A549 (cell line): Measurements from ENCODE around the gene DCLK3. TPM values are rescaled to one million over a fixed set of nuclear protein-coding genes. Genes with fewer than 3 reads are reported as not detected.

ENCODE experiments used
- ATAC-seq, 2 experiments: fragments of 200-7000 bp in 1 of 2; fragments of >200 bp in 1 of 2; cut with Nextera tagmentation in 1 of 2; cut with Tn5 transposase in 1 of 2; 3 replicates each; pipeline versions ENCODE4 v1.8.0 to v1.9.1; 2018 to 2020; ENCODE audit warnings: mild to moderate bottlenecking in 1 of 2, moderate library complexity in 1 of 2
- CTCF ChIA-PET: fragments of 300-600 bp; sonication (Branson Sonifier 250); formaldehyde crosslinking; extraction: SDS; loops from one replicate; lab custom pipeline; 2021; ENCODE audit warnings: antibody characterized with exemption, inconsistent platforms; lab: Yijun Ruan, JAX
- POLR2A ChIA-PET: fragments of 350-600 bp; formaldehyde crosslinking; extraction: SDS; loops from one replicate; lab custom pipeline; 2021; ENCODE audit warnings: antibody characterized with exemption, inconsistent platforms; lab: Yijun Ruan, JAX
- DNase-seq, 2 experiments: peaks; one replicate each; pipeline versions ENCODE4 v3.0.0 to v3.0.0-alpha.2; 2011 to 2016; ENCODE audit warnings: low read depth in 1 of 2, low spot score in 1 of 2
- FAIRE-seq: peaks from 2 replicates; lab custom pipeline; 2011; peaks lifted over from hg19 to GRCh38; lab: Jason Lieb, UNC
- H3K27ac ChIP-seq, 2 experiments: fragments of >200 bp; sonication (Bioruptor Twin); formaldehyde crosslinking; 3 replicates each; pipeline ENCODE4 v1.5.1; 2016 to 2017
- H3K4me1 ChIP-seq: fragments of >200 bp; sonication (Bioruptor Twin); formaldehyde crosslinking; 3 replicates; pipeline ENCODE4 v1.6.1; 2016
- H3K4me2 ChIP-seq: fragments of >200 bp; sonication (Bioruptor Twin); formaldehyde crosslinking; 3 replicates; pipeline ENCODE4 v1.6.1; 2016
- H3K4me3 ChIP-seq: fragments of >200 bp; sonication (Bioruptor Twin); formaldehyde crosslinking; 3 replicates; pipeline ENCODE4 v1.5.1; 2016
- H3K9me3 ChIP-seq: fragments of >200 bp; sonication (Bioruptor Twin); formaldehyde crosslinking; 3 replicates; pipeline ENCODE4 v1.6.1; 2016
- CBX8 ChIP-seq: fragments of 200-600 bp; sonication (generic); IDR thresholded peaks from 2 replicates; pipeline ENCODE4 v1.6.1; 2016
- CHD2 ChIP-seq: fragments of 150-350 bp; IDR thresholded peaks from 2 replicates; pipeline ENCODE4 v1.6.1; 2014; ENCODE audit warnings: low read length; ENCODE audit not compliant: partially characterized antibody
- CHD4 ChIP-seq: fragments of 200-600 bp; sonication (generic); IDR thresholded peaks from 2 replicates; pipeline ENCODE4 v1.6.1; 2016; ENCODE audit warnings: antibody characterized with exemption, mild to moderate bottlenecking, borderline replicate concordance
- EP300 ChIP-seq, 2 experiments: fragments of >200 bp; sonication (Bioruptor Twin); formaldehyde crosslinking; IDR thresholded peaks; 2 replicates in 1 of 2; 3 replicates in 1 of 2; pipeline ENCODE4 v1.6.1; 2016 to 2017
- ESRRA ChIP-seq: fragments of 150-350 bp; IDR thresholded peaks from 2 replicates; pipeline ENCODE4 v1.6.1; 2014; ENCODE audit warnings: mild to moderate bottlenecking, low read length, borderline replicate concordance
- FOSB ChIP-seq: fragments of 250-450 bp; sonication (Bioruptor Pico); IDR thresholded peaks from 2 replicates; pipeline ENCODE4 v1.5.0; 2020; ENCODE audit warnings: mild to moderate bottlenecking, moderate library complexity
- GATA3 ChIP-seq: IDR thresholded peaks from 2 replicates; pipeline ENCODE4 v1.6.1; 2012; ENCODE audit warnings: borderline replicate concordance
- HDAC2 ChIP-seq: fragments of 200-600 bp; sonication (generic); IDR thresholded peaks from 2 replicates; pipeline ENCODE4 v1.6.1; 2016
- HOXA7 ChIP-seq: fragments of 250-450 bp; sonication (Bioruptor Pico); IDR thresholded peaks from 2 replicates; pipeline ENCODE4 v1.5.0; 2020; ENCODE audit warnings: mild to moderate bottlenecking, moderate library complexity
- JUN ChIP-seq, 2 experiments: fragments of >200 bp; sonication (Bioruptor Twin); formaldehyde crosslinking; IDR thresholded peaks; 2 replicates in 1 of 2; 3 replicates in 1 of 2; pipeline ENCODE4 v1.6.1; 2016 to 2017
- JUNB ChIP-seq: fragments of >200 bp; sonication (Bioruptor Twin); formaldehyde crosslinking; IDR thresholded peaks from 2 replicates; pipeline ENCODE4 v1.6.1; 2016
- KDM5A ChIP-seq: fragments of 200-600 bp; sonication (generic); IDR thresholded peaks from 2 replicates; pipeline ENCODE4 v1.6.1; 2016; ENCODE audit warnings: antibody characterized with exemption, mild to moderate bottlenecking
- MAZ ChIP-seq: fragments of 150-350 bp; IDR thresholded peaks from 2 replicates; pipeline ENCODE4 v1.6.1; 2014; ENCODE audit warnings: antibody characterized with exemption, low read depth, low read length, borderline replicate concordance
- MYC ChIP-seq: IDR thresholded peaks from 2 replicates; pipeline ENCODE4 v1.6.1; 2012; ENCODE audit warnings: mild to moderate bottlenecking, inconsistent platforms, low read length, improper control_type of control experiment, borderline replicate concordance
- NFE2L2 ChIP-seq: fragments of 150-350 bp; conservative IDR thresholded peaks from 2 replicates; pipeline ENCODE4 v1.6.1; 2014; ENCODE audit warnings: low read length
- POLR2A ChIP-seq: IDR thresholded peaks from 2 replicates; pipeline ENCODE4 v1.6.1; 2012; ENCODE audit warnings: mild to moderate bottlenecking, low read length
- POLR2AphosphoS2 ChIP-seq: conservative IDR thresholded peaks from 2 replicates; pipeline ENCODE4 v1.6.1; 2012; ENCODE audit warnings: low read length, improper control_type of control experiment, inconsistent platforms
- RAD21 ChIP-seq, 2 experiments: fragments of >200 bp in 1 of 2; sonication (Bioruptor Twin) in 1 of 2; formaldehyde crosslinking in 1 of 2; IDR thresholded peaks in 1 of 2; conservative IDR thresholded peaks in 1 of 2; 2 replicates in 1 of 2; 3 replicates in 1 of 2; pipeline ENCODE4 v1.6.1; 2012 to 2018; ENCODE audit warnings: inconsistent platforms in 1 of 2
- RARB ChIP-seq: fragments of 250-450 bp; sonication (Bioruptor Pico); IDR thresholded peaks from 2 replicates; pipeline ENCODE4 v1.8.0; 2021; ENCODE audit warnings: mild to moderate bottlenecking, moderate library complexity
- RNF2 ChIP-seq: fragments of 200-600 bp; sonication (generic); IDR thresholded peaks from 2 replicates; pipeline ENCODE4 v1.6.1; 2016; ENCODE audit warnings: low read depth, mild to moderate bottlenecking, antibody characterized with exemption, moderate library complexity, borderline replicate concordance
- SMC3 ChIP-seq: fragments of >200 bp; sonication (Bioruptor Twin); formaldehyde crosslinking; IDR thresholded peaks from 3 replicates; pipeline ENCODE4 v1.6.1; 2018; ENCODE audit warnings: inconsistent platforms
- SREBF2 ChIP-seq: fragments of 450-650 bp; IDR thresholded peaks from 2 replicates; pipeline ENCODE4 v1.6.1; 2014; ENCODE audit warnings: mild to moderate bottlenecking, moderate library complexity
- ZC3H11A ChIP-seq: fragments of 450-650 bp; IDR thresholded peaks from 2 replicates; pipeline ENCODE4 v1.6.1; 2014; ENCODE audit warnings: antibody characterized with exemption, mild to moderate bottlenecking
- ZSCAN20 ChIP-seq: fragments of 250-450 bp; sonication (Bioruptor Pico); IDR thresholded peaks from 2 replicates; pipeline ENCODE4 v1.8.0; 2022; ENCODE audit warnings: mild to moderate bottlenecking, moderate library complexity
- whole genome bisulfite sequencing: methylation state at CpG from one replicate; pipeline ENCODE4 v1.1.6; 2017; ENCODE audit errors: missing lambda C conversion rate; 5-methylcytosine and 5-hydroxymethylcytosine counted together
- polyA plus RNA-seq, 4 experiments: library from polyadenylated mRNA; depleted of rRNA in 3 of 4; stranded (reverse); fragments of >200 nt; fragmentation: RNase III in 1 of 4; extraction: RNeasy Plus Mini Kit Qiagen cat#74134 plus additional on column Dnase treatment in 1 of 4; gene quantifications; 2 replicates in 3 of 4; 3 replicates in 1 of 4; pipeline ENCODE4 v1.2.3, GENCODE V29; 2011 to 2017
- TF ChIP-seq, protein P1 (sequence below): fragments of 250-450 bp; sonication (Bioruptor Pico); IDR thresholded peaks from 2 replicates; pipeline ENCODE4 v1.5.0; 2021; ENCODE audit warnings: mild to moderate bottlenecking, moderate library complexity, borderline replicate concordance
- TF ChIP-seq, protein P2 (sequence below): fragments of >200 bp; sonication (Bioruptor Twin); formaldehyde crosslinking; IDR thresholded peaks from 3 replicates; pipeline ENCODE4 v1.6.1; 2016
- TF ChIP-seq, protein P3 (sequence below): fragments of >200 bp; sonication (Bioruptor Twin); formaldehyde crosslinking; IDR thresholded peaks from 3 replicates; pipeline ENCODE4 v1.5.1; 2016
- TF ChIP-seq, protein P4 (sequence below): fragments of 150-350 bp; IDR thresholded peaks from 2 replicates; pipeline ENCODE4 v1.6.1; 2014; ENCODE audit warnings: low read depth, mild to moderate bottlenecking, low read length

Gene DCLK3
- polyA plus RNA-seq, 2 of the 4 experiments (the other 2 are of a cell fraction), result not detected

DNA sequence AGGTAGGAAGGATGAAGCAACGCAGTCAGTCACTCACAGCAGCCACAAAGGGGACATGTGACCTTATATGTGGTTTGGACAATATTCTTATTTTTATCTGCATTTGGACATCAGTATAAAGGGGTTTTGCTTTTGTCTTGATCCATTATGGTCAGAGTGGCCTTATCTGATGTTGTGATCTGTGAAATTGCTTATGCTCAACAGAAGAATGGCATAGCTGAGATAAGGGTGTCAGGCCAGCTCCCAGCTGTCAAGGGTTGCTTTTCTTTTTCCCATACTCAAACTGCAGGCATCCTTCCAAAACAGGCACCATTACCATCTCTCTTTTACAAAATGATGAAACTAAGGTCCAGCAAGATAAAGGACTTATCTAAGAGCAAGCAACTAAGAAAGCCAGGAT is 28.1 kb downstream of the DCLK3 start:
- no peak for ATAC-seq
- FAIRE-seq, result no peak
- WGBS, result 41% methylated on average over 1 of the region's 1 CpG
- ChIA-PET CTCF (no interaction called here), POLR2A (no interaction called here)
- H3K4me2 ChIP-seq, result no peak overlapping the region
- H3K4me1 ChIP-seq, result no peaks in the 10 kb centered on the region
- no peak for DNase-seq
- H3K4me3 ChIP-seq, result no peak overlapping the region
- no peaks in the 10 kb centered on the region for H3K9me3 ChIP-seq
- no peak for TF ChIP-seq GATA3
- no peak for TF ChIP-seq EP300 (IDR thresholded peaks at IDR 0.05)
- no peak for TF ChIP-seq KDM5A
- TF ChIP-seq SMC3, result no peak
- TF ChIP-seq HDAC2, result no peak
- TF ChIP-seq RAD21 (conservative IDR thresholded peaks at IDR 0.05 in 1 of 2, IDR thresholded peaks at IDR 0.05 in 1 of 2), result no peak
- TF ChIP-seq RARB (CRISPR knock-in tag), result no peak
- TF ChIP-seq, protein P1, sequence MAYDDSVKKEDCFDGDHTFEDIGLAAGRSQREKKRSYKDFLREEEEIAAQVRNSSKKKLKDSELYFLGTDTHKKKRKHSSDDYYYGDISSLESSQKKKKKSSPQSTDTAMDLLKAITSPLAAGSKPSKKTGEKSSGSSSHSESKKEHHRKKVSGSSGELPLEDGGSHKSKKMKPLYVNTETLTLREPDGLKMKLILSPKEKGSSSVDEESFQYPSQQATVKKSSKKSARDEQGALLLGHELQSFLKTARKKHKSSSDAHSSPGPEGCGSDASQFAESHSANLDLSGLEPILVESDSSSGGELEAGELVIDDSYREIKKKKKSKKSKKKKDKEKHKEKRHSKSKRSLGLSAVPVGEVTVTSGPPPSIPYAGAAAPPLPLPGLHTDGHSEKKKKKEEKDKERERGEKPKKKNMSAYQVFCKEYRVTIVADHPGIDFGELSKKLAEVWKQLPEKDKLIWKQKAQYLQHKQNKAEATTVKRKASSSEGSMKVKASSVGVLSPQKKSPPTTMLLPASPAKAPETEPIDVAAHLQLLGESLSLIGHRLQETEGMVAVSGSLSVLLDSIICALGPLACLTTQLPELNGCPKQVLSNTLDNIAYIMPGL (CRISPR knock-in tag), result no peak
- TF ChIP-seq CHD2, result no peak
- TF ChIP-seq CHD4, result no peak
- no peak for TF ChIP-seq RNF2
- TF ChIP-seq MYC, result no peak
- TF ChIP-seq, protein P2, sequence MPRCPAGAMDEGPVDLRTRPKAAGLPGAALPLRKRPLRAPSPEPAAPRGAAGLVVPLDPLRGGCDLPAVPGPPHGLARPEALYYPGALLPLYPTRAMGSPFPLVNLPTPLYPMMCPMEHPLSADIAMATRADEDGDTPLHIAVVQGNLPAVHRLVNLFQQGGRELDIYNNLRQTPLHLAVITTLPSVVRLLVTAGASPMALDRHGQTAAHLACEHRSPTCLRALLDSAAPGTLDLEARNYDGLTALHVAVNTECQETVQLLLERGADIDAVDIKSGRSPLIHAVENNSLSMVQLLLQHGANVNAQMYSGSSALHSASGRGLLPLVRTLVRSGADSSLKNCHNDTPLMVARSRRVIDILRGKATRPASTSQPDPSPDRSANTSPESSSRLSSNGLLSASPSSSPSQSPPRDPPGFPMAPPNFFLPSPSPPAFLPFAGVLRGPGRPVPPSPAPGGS, result no peak
- no peak for TF ChIP-seq JUNB
- TF ChIP-seq, protein P3, sequence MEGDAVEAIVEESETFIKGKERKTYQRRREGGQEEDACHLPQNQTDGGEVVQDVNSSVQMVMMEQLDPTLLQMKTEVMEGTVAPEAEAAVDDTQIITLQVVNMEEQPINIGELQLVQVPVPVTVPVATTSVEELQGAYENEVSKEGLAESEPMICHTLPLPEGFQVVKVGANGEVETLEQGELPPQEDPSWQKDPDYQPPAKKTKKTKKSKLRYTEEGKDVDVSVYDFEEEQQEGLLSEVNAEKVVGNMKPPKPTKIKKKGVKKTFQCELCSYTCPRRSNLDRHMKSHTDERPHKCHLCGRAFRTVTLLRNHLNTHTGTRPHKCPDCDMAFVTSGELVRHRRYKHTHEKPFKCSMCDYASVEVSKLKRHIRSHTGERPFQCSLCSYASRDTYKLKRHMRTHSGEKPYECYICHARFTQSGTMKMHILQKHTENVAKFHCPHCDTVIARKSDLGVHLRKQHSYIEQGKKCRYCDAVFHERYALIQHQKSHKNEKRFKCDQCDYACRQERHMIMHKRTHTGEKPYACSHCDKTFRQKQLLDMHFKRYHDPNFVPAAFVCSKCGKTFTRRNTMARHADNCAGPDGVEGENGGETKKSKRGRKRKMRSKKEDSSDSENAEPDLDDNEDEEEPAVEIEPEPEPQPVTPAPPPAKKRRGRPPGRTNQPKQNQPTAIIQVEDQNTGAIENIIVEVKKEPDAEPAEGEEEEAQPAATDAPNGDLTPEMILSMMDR, result no peak
- TF ChIP-seq CBX8, result no peak
- H3K27ac ChIP-seq, result no peak overlapping the region

DNA sequence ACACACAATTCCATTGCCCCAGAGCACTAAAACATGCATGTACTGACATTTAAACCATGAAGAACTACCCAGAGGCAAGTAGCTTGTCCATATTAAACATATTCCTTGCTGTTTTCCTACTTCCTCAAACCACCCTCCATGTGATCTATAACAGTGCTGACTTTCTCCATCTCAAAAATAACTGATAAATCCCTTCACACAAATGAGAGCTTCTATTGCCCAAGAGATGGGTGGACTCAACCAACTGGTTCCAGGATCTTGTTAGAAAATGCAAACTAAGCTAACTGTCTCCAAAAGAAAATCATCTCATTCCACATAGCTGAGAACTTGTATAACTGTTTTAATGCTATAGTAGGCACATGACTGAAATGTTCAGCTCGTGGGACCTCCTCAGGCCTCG is 29.6 kb downstream of the DCLK3 start:
- Histone ChIP-seq H3K9me3 (no peaks in the 10 kb centered on the region), H3K4me1 (no peaks in the 10 kb centered on the region), H3K4me2 (no peak overlapping the region), H3K4me3 (no peak overlapping the region), H3K27ac (no peak overlapping the region)
- POLR2A ChIA-PET, result no interaction called here
- TF ChIP-seq HOXA7 (CRISPR knock-in tag), result no peak
- no peak for TF ChIP-seq FOSB
- TF ChIP-seq ZC3H11A, result no peak
- TF ChIP-seq CBX8, result no peak
- TF ChIP-seq ZSCAN20 (CRISPR knock-in tag), result no peak
- no peak for TF ChIP-seq NFE2L2
- TF ChIP-seq, protein P3, result no peak
- TF ChIP-seq RARB (CRISPR knock-in tag), result no peak
- TF ChIP-seq JUN (IDR thresholded peaks at IDR 0.05), result no peak
- TF ChIP-seq POLR2A, result no peak
- no peak for TF ChIP-seq MAZ
- no peak for TF ChIP-seq EP300 (IDR thresholded peaks at IDR 0.05)
- TF ChIP-seq ESRRA, result no peak
- TF ChIP-seq, protein P4, sequence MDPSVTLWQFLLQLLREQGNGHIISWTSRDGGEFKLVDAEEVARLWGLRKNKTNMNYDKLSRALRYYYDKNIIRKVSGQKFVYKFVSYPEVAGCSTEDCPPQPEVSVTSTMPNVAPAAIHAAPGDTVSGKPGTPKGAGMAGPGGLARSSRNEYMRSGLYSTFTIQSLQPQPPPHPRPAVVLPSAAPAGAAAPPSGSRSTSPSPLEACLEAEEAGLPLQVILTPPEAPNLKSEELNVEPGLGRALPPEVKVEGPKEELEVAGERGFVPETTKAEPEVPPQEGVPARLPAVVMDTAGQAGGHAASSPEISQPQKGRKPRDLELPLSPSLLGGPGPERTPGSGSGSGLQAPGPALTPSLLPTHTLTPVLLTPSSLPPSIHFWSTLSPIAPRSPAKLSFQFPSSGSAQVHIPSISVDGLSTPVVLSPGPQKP, result no peak
- no peak for TF ChIP-seq POLR2AphosphoS2
- TF ChIP-seq SREBF2, result no peak
- WGBS, result 19% methylated on average over 2 of the region's 2 CpGs
- no peak for ATAC-seq
- no peak for DNase-seq
- CTCF ChIA-PET, result interaction anchor here (1.0 to 3.7 kb wide), 5 partner anchors 8 to 224 kb away, joined by 3 to 26 read pairs (median 5); no protein-coding TSS in a partner anchor
- FAIRE-seq, result no peak
